ENCODE results near the gene HEATR3.
"Not testable (repeated sequence)": the region's sequence is repeated elsewhere in the genome, so short reads cannot be mapped to it uniquely, and the experiment has no call there.

HEATR3 gene

DNA sequence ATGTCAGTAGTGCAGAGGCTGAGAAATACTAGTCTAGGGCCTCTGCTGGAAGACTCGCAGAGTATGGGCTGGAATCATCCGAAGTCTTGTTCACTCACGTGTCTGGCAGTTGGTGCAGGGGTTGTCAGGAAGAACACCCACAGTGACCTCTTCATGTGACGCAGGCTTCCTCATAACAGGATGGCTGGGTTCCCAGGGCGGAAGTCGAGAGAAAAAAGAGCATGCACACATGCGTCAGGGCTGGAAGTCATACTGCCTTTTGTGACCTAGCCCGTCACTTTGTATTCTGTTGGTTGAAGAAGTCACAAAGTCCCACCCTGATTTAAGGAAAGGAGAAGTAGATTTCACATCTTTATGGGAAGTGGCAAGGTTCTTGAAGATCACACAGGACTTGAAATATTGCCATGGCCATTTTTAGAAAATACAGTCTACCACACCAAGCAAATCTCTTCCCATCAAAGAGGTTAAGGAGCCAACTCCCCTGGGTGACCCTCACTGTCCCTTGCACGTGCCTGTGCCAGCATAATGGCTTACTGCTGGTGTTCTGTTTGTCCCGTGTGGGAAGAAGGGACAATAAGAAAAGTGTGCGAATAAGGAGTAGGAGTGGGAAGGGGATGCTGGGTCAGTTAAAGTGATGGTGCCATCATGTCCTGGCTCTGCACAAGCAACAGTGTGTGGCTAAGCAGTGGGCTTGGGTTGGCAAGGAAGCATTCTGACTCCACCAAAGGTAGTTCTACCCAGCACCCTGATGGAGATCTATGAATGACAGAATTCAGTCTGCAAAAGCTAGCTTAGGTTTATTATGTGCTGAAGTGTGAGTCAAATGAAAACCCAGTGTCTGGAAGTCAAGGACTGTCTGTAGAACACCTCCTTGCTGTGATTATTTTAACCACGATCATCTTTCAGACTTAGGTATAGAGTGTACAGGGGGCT, 28.1 kb downstream of the HEATR3 start:
- no peak overlapping the region for H3K4me3 ChIP-seq (ENCODE audit: low read length)
- DNase-seq (ENCODE audit: low read depth, low spot score): no peak

DNA sequence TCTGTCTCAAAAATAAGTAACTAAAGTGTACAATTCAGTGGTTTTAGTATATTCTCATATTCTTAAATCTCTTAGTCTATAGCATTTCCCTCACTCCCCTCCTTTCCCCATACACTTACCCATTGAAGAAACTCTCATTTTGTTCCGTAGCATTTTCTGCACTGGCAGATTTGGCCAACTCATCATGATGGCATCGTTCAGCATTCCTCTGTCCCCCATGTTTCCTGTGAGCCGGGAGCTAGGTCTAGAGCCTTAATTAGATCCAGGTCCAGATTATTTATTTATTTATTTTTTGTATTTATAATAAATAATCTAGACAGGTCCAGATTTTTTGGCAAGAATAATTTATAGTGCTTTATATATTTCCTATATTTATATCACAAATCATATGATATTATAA, 31.0 kb downstream of the HEATR3 start:
- no peak overlapping the region for H3K4me3 ChIP-seq (ENCODE audit: low read length)
- no peak for DNase-seq (ENCODE audit: low read depth, low spot score)

DNA sequence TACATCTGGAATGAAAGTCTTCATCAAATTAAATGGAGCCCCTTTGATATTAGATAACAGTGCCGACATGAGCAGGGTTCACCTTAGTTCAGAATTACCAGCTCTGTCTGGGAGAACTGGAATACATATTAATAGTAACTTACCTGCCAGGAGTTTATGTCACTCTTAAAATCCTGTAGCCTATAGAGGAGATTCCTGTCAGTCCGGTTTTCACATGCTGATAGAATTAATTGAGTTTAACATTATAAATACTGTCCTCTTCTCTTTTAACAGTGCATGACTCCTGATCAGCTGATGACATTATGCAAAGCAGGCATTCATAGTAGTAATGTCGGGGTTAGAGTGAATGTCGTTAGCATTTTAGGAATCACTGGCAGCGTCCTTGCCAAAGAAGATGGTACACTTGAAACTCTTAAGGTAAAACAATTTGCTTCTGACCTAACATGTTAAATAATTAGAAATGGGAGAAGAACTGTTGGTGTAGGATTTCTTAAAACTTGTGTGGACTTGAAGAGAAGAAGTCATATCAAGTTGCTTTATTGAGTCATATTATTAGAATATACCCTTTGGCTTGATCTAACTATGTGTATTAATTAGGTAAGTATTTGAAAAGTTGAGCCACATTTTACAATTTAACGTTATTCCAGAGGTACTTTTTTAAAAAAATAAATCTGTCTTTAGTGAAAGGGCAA, 34.3 kb downstream of the HEATR3 start:
- no peak for DNase-seq (ENCODE audit: low read depth, low spot score)
- no peak overlapping the region for H3K4me3 ChIP-seq (ENCODE audit: low read length)

DNA sequence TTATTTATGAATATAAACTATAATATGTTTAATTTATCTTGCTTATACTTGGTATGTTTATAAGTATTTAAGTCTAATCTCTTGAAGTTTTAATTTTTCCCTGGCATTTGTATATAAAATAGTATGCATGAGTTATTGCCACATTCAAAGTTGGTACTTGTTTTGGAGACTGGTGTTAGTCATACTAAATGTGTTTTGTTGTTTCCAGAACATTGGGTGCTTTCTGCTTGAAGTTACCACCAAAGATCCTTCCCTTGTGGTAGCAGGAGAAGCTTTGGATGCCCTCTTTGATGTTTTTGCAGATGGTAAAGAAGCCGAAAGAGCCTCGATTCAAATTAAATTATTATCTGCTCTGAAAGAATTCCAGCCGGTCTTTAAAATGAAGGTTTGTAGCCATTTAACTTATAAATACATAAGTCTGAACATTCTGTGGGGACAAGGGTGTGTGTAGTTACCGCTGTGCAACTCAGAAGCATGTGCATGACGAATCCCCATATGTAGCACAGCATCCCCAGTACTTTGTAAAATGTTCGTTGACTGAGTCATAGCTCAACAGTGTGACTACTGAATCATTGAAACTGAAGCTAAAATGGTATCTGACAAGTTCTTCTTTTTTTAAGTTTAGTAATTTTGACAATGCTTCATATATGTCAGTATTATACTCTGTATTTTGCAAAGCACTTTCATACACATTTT, 36.4 kb downstream of the HEATR3 start:
- no peak overlapping the region for H3K4me3 ChIP-seq (ENCODE audit: low read length)
- no peak for DNase-seq (ENCODE audit: low read depth, low spot score)

DNA sequence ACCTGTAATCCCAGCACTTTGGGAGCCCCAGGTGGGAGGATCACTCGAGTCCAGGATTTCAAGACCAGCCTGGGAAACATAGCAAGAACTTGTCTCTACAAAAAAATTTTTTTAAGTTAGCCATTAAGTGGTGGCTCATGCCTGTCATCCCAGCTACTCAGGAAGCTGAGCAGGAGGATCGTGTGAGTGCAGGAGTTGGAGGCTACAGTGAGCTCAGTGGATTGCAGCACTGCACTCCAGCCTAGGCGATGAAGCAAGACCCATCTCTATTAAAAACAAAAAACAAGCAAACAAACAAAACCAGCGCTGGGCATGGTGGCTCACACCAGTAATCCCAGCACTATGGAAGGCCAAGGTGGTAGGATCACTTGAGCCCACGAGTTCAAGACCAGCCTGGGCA, 38.0 kb downstream of the HEATR3 start:
- H3K4me3 ChIP-seq (ENCODE audit: low read length): no peak overlapping the region
- no peak for DNase-seq (ENCODE audit: low read depth, low spot score)

DNA sequence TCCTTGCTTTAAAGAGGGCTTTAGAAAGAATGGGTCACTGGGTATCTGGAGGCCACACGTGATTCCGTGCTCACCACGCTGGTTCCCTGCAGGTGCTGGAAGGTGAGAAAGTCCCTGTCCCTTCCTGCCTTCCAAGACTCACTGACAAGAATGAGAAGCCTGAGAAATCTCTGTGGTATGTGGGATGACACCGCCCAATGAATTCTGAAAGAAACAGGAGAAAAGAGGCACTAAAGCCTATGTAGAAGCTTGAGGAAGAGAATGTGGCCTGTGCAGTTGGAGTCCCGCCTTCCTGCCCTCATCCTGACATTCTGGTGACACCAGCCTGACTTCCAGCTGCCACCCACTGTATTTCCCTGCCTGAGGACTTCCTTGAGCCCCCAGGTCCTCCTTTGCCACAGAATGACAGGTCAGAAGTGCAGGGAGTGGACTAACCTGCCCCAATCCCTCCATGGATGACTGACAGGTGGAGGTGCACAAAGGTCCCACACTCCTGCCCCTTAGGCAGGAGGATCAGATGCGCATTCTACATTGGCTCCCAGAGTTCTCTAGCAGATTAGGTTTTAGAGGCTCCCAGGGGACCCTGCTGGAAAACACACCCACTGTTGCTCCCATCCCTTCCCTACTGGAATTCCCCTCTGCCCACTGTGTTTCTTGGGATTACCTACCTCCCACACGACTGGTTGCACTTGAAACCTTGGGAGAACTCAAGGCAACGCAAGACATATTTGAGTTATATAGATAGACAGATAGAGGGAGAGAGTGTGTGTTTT, 48.8 kb downstream of the HEATR3 start:
- DNase-seq (ENCODE audit: low read depth, low spot score): no peak

DNA sequence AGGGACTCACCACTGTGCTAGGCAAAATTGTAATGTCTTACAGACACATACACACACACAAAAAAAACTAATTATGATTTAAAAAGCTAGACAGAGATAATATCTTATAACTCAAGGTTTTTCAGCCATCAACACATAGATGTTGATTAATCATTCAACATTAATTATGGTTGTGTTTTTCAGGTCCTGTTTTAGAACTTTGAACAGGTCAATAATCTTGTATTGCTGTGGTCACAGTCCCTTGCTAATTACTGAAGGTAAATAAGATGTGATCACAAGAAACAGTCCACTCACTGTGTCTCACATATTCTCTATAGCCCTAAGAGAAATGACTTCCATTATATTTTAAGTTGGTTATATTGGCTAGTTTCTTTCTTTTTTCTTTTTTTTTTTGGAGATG, 54.9 kb downstream of the HEATR3 start:
- no peak overlapping the region for H3K4me3 ChIP-seq (ENCODE audit: low read length)
- no peak for DNase-seq (ENCODE audit: low read depth, low spot score)

More for the DNA sequence above, 48.8 kb downstream of the HEATR3 start:
- no peak overlapping the region for H3K4me3 ChIP-seq (ENCODE audit: low read length)

DNA sequence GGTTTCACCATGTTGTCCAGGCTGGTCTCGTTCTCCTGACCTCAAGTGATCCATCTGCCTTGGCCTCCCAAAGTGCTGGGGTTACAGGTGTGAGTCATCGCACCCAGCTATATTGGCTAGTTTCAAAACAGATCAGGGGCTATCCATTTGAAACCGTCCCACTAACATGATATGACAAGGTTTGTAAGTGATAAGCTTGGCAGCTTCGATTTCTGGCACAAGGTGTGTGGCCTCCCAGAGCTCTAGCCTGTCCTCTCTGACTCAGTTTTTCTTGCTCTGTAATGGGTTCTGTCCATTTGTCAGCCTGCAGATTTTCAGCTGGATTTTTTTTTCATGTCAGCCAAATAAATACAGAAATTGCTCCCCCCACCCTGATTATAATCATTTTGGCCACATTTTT, 55.5 kb downstream of the HEATR3 start:
- no peak overlapping the region for H3K4me3 ChIP-seq (ENCODE audit: low read length)
- DNase-seq (ENCODE audit: low read depth, low spot score): no peak

DNA sequence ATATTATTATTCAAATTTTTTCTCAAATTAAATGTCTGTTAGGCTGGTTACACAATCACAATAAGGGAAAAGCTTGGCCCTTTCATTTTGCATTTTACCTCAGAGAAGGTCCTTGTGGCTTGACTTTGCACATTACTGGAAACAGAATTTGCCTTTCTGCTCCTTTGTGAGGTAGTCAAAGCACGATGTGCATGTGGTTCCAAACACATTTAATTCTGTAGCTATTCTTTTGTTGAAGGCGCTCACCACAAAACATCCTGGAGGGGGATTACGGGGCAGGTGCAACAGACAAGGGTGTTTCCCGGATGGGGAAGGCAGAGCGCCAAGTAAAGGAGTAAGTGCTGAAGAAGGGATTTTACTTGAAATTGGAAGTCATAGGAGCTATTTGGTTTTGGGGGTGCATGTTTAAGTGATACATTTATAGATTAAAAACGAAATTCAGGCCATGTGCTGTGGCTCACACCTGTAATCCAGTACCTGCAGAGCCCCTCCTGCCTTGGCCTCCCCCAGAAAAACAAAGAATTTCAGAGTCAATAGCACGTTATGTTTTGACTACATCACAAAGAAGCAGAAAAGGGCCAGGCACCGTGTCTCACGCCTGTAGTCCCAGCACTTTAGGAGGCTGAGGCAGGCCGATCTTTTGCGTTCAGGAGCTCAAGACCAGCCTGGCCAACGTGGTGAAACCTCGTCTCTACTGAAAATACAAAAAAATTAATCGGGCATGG, 56.1 kb downstream of the HEATR3 start:
- DNase-seq (ENCODE audit: low read depth, low spot score): peak; percentile 88
- no peak overlapping the region for H3K4me3 ChIP-seq (ENCODE audit: low read length)

DNA sequence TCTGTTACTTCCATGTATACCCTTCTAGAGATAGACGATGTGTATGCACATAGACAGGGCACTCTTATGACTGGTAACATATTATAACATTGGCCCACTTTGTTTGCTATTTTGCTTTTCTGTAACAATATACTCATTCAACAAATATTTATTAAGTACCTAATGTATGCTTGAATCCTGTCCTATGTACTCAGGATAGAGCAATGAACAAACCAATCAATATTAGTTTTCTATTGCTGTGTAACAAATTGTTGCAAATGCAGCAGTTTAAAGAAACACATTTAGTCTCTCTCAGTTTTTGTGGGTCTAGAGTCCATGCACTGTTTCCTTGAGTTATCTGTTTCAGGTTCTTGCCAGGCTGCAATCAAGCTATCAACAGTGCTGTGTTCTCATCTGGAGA, 57.6 kb downstream of the HEATR3 start:
- DNase-seq (ENCODE audit: low read depth, low spot score): no peak
- H3K4me3 ChIP-seq (ENCODE audit: low read length): no peak overlapping the region

DNA sequence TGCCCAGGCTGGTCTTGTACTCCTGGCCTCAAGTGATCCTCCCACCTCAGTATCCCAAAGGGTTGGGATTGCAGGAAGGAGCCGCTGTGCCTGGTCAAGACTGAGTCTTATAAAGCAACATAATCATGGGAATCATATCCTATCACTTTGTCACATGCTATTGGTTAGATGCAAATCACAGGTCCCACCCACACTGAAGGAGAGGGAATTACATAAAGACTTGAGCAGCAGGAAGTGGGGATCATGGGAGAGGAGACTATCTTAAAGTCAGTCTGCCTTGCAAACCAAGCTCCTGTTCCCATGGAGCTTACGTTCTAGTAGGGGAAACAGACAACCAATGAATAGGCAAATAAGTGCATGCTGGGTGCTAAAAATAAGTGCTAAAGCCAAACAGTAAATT, 59.0 kb downstream of the HEATR3 start:
- no peak for DNase-seq (ENCODE audit: low read depth, low spot score)
- no peak overlapping the region for H3K4me3 ChIP-seq (ENCODE audit: low read length)

DNA sequence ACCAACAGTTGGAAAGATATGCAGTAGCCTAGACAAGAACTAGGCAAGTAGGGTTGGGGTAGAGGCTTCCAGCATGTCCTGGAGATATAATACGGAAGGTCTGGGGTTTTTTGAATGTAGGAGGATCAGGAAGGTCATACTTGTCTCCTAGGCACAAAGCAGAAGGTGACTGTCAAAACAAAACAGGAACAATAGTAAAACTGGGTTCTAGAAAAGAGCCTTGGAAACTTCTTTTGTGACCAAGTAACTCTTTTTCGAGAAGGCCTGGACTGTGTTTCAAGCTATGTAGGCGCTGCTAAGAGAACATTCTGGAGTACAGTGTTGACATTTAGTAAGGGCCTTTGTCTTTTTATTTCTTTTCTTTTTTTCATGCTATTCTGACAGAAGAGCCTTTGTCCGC, 60.4 kb downstream of the HEATR3 start:
- no peak overlapping the region for H3K4me3 ChIP-seq (ENCODE audit: low read length)
- DNase-seq (ENCODE audit: low read depth, low spot score): no peak

DNA sequence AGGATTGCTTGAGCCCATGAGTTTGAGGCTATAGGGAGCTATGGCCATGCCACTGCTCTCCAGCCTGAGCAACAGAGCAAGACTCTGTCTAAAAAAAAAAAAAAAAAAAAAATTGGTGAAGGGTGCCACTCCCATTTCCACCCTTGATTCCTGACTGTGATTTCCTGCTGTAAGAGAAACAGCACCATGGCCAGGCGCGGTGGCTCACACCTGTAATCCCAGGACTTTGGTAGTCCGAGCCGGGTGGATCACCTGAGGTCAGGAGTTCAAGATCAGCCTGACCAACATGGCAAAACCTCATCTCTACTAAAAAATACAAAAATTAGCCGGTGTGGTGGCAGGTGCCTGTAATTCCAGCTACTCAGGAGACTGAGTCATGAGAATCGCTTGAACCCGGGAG, 66.8 kb downstream of the HEATR3 start:
- not testable (repeated sequence) for DNase-seq (ENCODE audit: low read depth, low spot score); H3K4me3 ChIP-seq (ENCODE audit: low read length)

DNA sequence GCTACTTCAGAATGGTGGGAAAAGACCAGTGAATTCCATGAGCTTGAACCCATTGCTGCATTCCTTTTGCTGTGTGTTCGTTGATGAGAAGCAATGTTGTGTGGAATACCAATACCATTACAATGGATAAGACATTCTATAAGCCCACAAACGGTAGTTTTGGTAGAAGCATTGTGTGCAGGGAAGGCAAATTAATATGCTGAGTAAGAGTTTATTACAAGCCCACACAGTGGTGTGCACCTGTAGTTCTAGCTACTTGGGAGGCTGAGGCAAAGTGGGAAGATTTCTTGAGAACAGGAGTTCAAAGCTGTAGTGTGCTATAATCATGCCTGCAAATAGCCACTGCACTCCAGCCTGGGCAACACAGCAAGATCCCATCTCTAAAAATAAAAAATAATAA, 67.4 kb downstream of the HEATR3 start:
- DNase-seq (ENCODE audit: low read depth, low spot score): no peak
- no peak overlapping the region for H3K4me3 ChIP-seq (ENCODE audit: low read length)

DNA sequence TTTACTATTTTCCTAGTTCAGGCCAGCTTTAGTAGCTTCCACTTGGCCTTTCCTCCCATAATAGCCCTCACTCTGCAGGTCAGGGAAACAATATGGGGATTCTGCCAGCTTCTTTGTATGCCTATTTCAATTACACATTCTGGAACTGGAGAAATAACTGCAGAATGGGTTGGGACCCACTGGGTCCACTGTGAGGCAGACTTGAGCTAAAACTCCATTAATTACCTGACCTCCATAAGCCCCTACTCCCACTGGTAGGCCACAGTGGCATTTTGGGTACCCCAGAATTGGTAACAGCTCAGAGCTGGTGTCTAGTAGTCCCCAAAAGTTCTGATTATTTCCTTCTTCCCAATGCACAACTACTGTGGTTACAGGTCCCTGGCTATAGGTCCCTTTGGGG, 70.6 kb downstream of the HEATR3 start:
- H3K4me3 ChIP-seq (ENCODE audit: low read length): no peak overlapping the region
- DNase-seq (ENCODE audit: low read depth, low spot score): no peak

DNA sequence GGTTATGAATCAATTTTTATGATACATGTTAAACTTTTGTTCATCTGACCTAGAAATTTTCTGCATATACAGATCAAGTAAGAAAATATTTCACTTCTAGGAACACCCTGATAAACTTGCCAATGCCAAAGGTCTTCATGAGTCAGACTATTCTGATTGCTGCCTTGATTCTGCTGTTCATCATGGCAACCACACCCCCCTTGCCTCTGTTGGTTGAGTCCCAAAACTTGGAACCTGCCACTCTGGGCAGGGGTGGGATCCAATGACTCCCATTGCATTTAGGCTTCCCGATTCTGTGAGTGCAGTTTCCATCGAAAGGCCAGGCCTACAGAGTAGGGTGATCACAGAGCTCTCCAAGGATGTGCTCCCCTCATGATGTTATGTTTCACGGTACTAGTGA, 71.5 kb downstream of the HEATR3 start:
- no peak overlapping the region for H3K4me3 ChIP-seq (ENCODE audit: low read length)
- no peak for DNase-seq (ENCODE audit: low read depth, low spot score)

DNA sequence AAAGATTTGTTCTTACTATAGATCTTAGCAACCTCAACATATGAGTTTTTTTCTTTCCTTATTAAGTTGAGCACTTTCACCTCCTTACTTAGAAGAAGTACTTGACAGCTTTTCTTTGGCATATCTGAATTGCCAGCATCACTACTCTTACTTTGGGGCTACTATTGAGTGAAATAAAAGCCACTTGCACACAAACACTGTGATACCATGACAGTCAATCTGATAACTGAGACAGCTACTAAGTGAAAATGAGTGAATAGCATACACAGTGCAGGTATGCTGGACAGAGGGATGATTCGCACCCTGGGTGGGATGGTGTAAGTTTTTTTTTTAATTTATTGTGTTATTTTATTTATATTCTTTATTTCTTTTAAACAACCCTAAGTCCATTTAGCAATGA, 73.8 kb downstream of the HEATR3 start:
- H3K4me3 ChIP-seq (ENCODE audit: low read length): no peak overlapping the region
- no peak for DNase-seq (ENCODE audit: low read depth, low spot score)

DNA sequence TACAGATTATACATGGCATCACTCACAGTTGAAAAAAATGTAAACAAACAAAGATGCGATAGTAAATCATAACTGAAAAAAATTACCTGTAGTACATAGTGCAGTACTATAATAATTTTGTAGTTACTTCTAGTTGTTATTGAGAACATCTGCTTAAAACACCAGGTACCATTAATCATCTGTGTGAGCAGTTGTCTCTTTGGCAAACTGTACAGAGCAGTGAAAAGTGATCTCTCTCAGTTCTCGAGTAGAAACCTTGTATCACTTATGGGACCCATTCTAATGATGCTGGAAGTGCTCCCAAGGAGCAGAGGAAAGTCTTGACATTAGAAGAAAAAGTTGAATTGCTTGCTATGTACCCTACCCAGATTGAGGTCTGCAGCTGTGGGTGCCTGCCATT, 78.4 kb downstream of the HEATR3 start:
- no peak for DNase-seq (ENCODE audit: low read depth, low spot score)
- no peak overlapping the region for H3K4me3 ChIP-seq (ENCODE audit: low read length)
